HepG2 (cell line): ENCODE results near the gene C7orf57. TPM values are rescaled to one million over a fixed set of nuclear protein-coding genes. Genes with fewer than 3 reads are reported as not detected.

Experiments
- HMG20A ChIP-seq: IDR thresholded peaks from 2 replicates; pipeline ENCODE4 v1.6.1; 2016; ENCODE audit warnings: borderline replicate concordance
- IRF2 ChIP-seq: IDR thresholded peaks from 2 replicates; pipeline ENCODE4 v1.6.1; 2018; ENCODE audit warnings: missing genetic modification reagents, missing compliant biosample characterization
- MTA3 ChIP-seq: sonication (generic); formaldehyde crosslinking; IDR thresholded peaks from 2 replicates; pipeline ENCODE4 v1.4.0; 2020; ENCODE audit warnings: missing genetic modification reagents
- PAWR ChIP-seq: sonication (generic); formaldehyde crosslinking; IDR thresholded peaks from 2 replicates; pipeline ENCODE4 v1.4.0; 2020; ENCODE audit warnings: missing genetic modification reagents, mild to moderate bottlenecking, borderline replicate concordance
- RAD21 ChIP-seq: fragments of 450-650 bp; formaldehyde crosslinking; IDR thresholded peaks from 2 replicates; pipeline ENCODE4 v1.5.0; 2020; ENCODE audit warnings: mild to moderate bottlenecking
- ZBTB7A ChIP-seq: sonication (generic); formaldehyde crosslinking; IDR thresholded peaks from 2 replicates; pipeline ENCODE4 v1.8.0; 2022; ENCODE audit warnings: mild to moderate bottlenecking, missing genetic modification reagents
- ZFY ChIP-seq: sonication (generic); formaldehyde crosslinking; IDR thresholded peaks from 2 replicates; pipeline ENCODE4 v1.4.0; 2020; ENCODE audit warnings: missing genetic modification reagents
- ZNF20 ChIP-seq: sonication (generic); formaldehyde crosslinking; IDR thresholded peaks from 2 replicates; pipeline ENCODE4 v1.4.0; 2020; ENCODE audit warnings: mild to moderate bottlenecking, moderate library complexity, missing genetic modification reagents
- ZNF205 ChIP-seq: IDR thresholded peaks from 2 replicates; pipeline ENCODE4 v1.6.1; 2018; ENCODE audit warnings: missing biosample characterization, missing genetic modification reagents
- ZNF33A ChIP-seq: sonication (generic); formaldehyde crosslinking; IDR thresholded peaks from 2 replicates; pipeline ENCODE4 v1.5.1; 2020; ENCODE audit warnings: missing genetic modification reagents, mild to moderate bottlenecking, moderate library complexity, borderline replicate concordance
- ZNF572 ChIP-seq: sonication (generic); formaldehyde crosslinking; IDR thresholded peaks from 2 replicates; pipeline ENCODE4 v1.5.1; 2020; ENCODE audit warnings: mild to moderate bottlenecking, missing genetic modification reagents
- polyA plus RNA-seq, 8 experiments: library from polyadenylated mRNA; depleted of rRNA in 3 of 8; stranded (reverse) in 7 of 8; unstranded in 1 of 8; fragments of >200 nt; fragmentation: Illumina TruSeq in 4 of 8; extraction: Trizol in 4 of 8; gene quantifications; 2 replicates each; pipeline versions ENCODE4 v1.2.1 to v1.2.3, GENCODE V29; 2011 to 2016; ENCODE audit warnings: low read depth in 4 of 8, missing spikeins in 1 of 8, mixed read lengths in 1 of 8; ENCODE audit not compliant: insufficient read depth in 1 of 8
- total RNA-seq, 5 experiments: library from RNA; depleted of rRNA; stranded (reverse); fragments of >200 nt; fragmentation: Illumina TruSeq; extraction: Trizol; gene quantifications; 2 replicates each; pipeline ENCODE4 v1.2.3, GENCODE V29; 2016; ENCODE audit warnings: low read depth in 1 of 5
- TF ChIP-seq, protein P1 (sequence below): sonication (generic); formaldehyde crosslinking; IDR thresholded peaks from 2 replicates; pipeline ENCODE4 v1.9.0; 2021; ENCODE audit warnings: missing genetic modification reagents, mild to moderate bottlenecking, borderline replicate concordance
- TF ChIP-seq, protein P2 (sequence below): sonication (generic); formaldehyde crosslinking; IDR thresholded peaks from 2 replicates; pipeline ENCODE4 v1.4.0; 2020; ENCODE audit warnings: missing genetic modification reagents
- TF ChIP-seq, protein P3 (sequence below): sonication (generic); formaldehyde crosslinking; IDR thresholded peaks from 2 replicates; pipeline ENCODE4 v1.5.1; 2020; ENCODE audit warnings: missing genetic modification reagents, mild to moderate bottlenecking, borderline replicate concordance
- TF ChIP-seq, protein P4 (sequence below): sonication (generic); formaldehyde crosslinking; IDR thresholded peaks from 2 replicates; pipeline ENCODE4 v1.5.0; 2020; ENCODE audit warnings: mild to moderate bottlenecking, missing genetic modification reagents

C7orf57 gene
- total and polyA plus RNA-seq, 2 of the 13 experiments (the other 11 are each of a cell fraction or from before 2014, with no cell fraction given) = not detected

DNA sequence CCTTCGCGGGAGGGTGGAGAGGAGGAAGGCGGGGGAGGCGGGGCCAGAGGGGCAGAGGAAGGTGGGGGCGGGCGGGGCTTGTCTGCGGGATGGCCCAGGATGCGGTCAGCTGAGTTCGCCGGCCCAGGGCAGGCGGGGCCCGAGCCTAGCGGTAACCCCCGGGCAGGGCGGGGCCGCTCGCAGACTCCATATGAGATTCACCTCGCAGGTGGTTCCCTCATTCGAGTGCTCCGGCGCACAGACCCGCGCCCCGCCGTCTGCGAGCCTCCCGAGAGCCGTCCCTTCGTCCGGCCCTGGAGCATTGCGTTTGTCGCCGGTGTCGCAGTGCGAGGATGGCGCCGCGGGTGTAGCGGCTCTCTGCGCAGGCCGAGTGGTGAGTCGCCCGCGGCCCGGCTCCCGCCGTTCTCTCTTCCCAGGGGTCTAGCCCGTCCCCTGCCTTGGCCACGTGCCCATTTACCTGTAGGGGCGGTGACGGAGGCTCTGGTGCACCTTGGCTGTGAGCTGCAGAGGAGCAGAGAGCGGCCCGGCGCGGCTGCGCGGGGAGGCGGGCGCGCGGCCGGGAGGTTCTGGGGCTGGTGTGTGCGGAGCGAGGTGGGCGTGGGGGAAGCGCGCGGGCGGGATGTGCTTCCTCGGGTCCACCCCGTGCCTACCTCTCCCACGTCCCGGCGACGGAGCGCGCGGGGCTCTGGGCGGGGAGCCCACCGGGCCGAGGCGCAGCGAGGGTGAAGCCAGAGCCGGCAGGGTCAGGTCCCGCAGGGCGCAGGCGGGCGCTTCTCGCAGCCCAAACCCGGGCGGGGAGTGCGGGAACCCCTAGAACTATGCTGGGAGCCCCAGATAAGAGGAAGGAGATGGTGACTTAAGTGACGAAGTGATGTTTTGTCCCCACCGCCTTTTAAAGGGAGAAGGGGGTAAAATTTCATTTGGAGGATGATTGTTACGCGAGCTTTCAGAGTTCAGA, 54.0 kb downstream of the C7orf57 start, which contains the start of gene UPP1 (continued):
- TF ChIP-seq, protein P1, sequence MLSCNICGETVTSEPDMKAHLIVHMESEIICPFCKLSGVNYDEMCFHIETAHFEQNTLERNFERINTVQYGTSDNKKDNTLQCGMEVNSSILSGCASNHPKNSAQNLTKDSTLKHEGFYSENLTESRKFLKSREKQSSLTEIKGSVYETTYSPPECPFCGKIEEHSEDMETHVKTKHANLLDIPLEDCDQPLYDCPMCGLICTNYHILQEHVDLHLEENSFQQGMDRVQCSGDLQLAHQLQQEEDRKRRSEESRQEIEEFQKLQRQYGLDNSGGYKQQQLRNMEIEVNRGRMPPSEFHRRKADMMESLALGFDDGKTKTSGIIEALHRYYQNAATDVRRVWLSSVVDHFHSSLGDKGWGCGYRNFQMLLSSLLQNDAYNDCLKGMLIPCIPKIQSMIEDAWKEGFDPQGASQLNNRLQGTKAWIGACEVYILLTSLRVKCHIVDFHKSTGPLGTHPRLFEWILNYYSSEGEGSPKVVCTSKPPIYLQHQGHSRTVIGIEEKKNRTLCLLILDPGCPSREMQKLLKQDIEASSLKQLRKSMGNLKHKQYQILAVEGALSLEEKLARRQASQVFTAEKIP (CRISPR knock-in tag) = no peak
- TF ChIP-seq MTA3 (CRISPR knock-in tag) (no peak), ZNF205 (CRISPR knock-in tag) (no peak), ZBTB7A (CRISPR knock-in tag) (no peak), RAD21 (no peak; the same call in 1 of the 2 replicates), PAWR (CRISPR knock-in tag) (no peak), ZNF33A (CRISPR knock-in tag) (no peak), HMG20A (no peak), IRF2 (CRISPR knock-in tag) (peak; percentile 15; the same call in 1 of the 2 replicates), ZNF20 (CRISPR knock-in tag) (no peak), ZFY (peak; percentile 81), ZNF572 (CRISPR knock-in tag) (no peak)
- TF ChIP-seq, protein P2, sequence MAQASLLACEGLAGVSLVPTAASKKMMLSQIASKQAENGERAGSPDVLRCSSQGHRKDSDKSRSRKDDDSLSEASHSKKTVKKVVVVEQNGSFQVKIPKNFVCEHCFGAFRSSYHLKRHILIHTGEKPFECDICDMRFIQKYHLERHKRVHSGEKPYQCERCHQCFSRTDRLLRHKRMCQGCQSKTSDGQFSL (CRISPR knock-in tag) = no peak
- TF ChIP-seq, protein P3, sequence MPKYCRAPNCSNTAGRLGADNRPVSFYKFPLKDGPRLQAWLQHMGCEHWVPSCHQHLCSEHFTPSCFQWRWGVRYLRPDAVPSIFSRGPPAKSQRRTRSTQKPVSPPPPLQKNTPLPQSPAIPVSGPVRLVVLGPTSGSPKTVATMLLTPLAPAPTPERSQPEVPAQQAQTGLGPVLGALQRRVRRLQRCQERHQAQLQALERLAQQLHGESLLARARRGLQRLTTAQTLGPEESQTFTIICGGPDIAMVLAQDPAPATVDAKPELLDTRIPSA (CRISPR knock-in tag) = no peak
- TF ChIP-seq, protein P4, sequence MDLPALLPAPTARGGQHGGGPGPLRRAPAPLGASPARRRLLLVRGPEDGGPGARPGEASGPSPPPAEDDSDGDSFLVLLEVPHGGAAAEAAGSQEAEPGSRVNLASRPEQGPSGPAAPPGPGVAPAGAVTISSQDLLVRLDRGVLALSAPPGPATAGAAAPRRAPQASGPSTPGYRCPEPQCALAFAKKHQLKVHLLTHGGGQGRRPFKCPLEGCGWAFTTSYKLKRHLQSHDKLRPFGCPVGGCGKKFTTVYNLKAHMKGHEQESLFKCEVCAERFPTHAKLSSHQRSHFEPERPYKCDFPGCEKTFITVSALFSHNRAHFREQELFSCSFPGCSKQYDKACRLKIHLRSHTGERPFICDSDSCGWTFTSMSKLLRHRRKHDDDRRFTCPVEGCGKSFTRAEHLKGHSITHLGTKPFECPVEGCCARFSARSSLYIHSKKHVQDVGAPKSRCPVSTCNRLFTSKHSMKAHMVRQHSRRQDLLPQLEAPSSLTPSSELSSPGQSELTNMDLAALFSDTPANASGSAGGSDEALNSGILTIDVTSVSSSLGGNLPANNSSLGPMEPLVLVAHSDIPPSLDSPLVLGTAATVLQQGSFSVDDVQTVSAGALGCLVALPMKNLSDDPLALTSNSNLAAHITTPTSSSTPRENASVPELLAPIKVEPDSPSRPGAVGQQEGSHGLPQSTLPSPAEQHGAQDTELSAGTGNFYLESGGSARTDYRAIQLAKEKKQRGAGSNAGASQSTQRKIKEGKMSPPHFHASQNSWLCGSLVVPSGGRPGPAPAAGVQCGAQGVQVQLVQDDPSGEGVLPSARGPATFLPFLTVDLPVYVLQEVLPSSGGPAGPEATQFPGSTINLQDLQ (CRISPR knock-in tag) = 0 out of 2 replicates have a peak, but pooled peaks have one; percentile 75
